Parathyroid adenoma (tissue), 2 donors: ENCODE measurements around the gene MYLK.

ENCODE experiments used
- H2AFZ ChIP-seq: fragments of 300-600 bp; sonication (generic); one replicate; pipeline ENCODE4 v1.7.0; 2017; ENCODE audit warnings: antibody characterized with exemption, mild to moderate bottlenecking
- H3K27ac ChIP-seq: fragments of 300-600 bp; sonication (generic); one replicate; pipeline ENCODE4 v1.7.0; 2017
- H3K27me3 ChIP-seq: fragments of 300-600 bp; sonication (generic); one replicate; pipeline ENCODE4 v1.7.0; 2017; ENCODE audit warnings: low read length; ENCODE audit not compliant: control insufficient read depth, insufficient read depth
- H3K36me3 ChIP-seq: fragments of 300-600 bp; sonication (generic); one replicate; pipeline ENCODE4 v1.7.0; 2017; ENCODE audit warnings: low read length; ENCODE audit not compliant: control insufficient read depth, insufficient read depth
- H3K4me1 ChIP-seq: fragments of 300-600 bp; sonication (generic); one replicate; pipeline ENCODE4 v1.7.0; 2017; ENCODE audit warnings: control low read depth
- H3K4me2 ChIP-seq: fragments of 300-600 bp; sonication (generic); one replicate; pipeline ENCODE4 v1.7.0; 2017; ENCODE audit warnings: low read length
- H3K4me3 ChIP-seq: fragments of 300-600 bp; sonication (generic); one replicate; pipeline ENCODE4 v1.7.0; 2017; ENCODE audit warnings: low read depth, low read length
- H3K79me2 ChIP-seq: fragments of 300-600 bp; sonication (generic); one replicate; pipeline ENCODE4 v1.7.0; 2017; ENCODE audit warnings: control low read depth
- H3K9ac ChIP-seq: fragments of 300-600 bp; sonication (generic); one replicate; pipeline ENCODE4 v1.7.0; 2017; ENCODE audit warnings: mild to moderate bottlenecking
- H3K9me3 ChIP-seq: fragments of 300-600 bp; sonication (generic); one replicate; pipeline ENCODE4 v1.7.0; 2017; ENCODE audit warnings: low read length; ENCODE audit not compliant: control insufficient read depth
- CTCF ChIP-seq: fragments of 300-600 bp; sonication (generic); IDR thresholded peaks from one replicate; pipeline ENCODE4 v1.7.0; 2017; ENCODE audit warnings: antibody characterized with exemption, mild to moderate bottlenecking
- donor health status: primary hyperparathyroidism.

Gene MYLK

DNA sequence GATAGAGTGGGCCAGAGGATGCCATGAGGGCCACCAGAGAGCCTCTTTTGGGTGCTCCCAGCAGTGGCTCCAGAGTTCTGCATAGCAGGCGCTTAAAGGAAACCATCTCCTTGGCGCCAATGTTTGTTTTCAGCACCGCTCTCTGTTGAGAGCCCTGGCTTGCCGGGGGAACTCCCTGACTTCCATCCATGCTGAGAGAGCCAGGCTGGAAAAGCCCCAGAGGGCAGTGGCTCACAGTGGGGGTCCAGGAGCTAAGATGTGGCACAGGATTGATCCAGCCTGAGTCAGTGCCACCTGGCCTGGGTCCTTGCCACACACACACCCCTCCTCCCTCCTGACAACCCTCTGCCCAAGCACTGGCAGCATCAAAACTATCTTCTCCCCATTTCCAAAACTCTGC lies 248.9 kb downstream of the MYLK start:
- Histone ChIP-seq H3K4me3 (no peak overlapping the region), H3K4me1 (no peaks in the 10 kb centered on the region), H3K27me3 (no peaks in the 10 kb centered on the region), H3K4me2 (no peak overlapping the region), H2AFZ (no peak overlapping the region), H3K27ac (no peak overlapping the region), H3K9me3 (no peaks in the 10 kb centered on the region), H3K79me2 (no peaks in the 10 kb centered on the region), H3K9ac (no peak overlapping the region), H3K36me3 (no peaks in the 10 kb centered on the region)
- no peak for TF ChIP-seq CTCF

- Histone ChIP-seq H3K4me2 (no peak overlapping the region), H3K9me3 (no peaks in the 10 kb centered on the region), H3K36me3 (no peaks in the 10 kb centered on the region), H3K9ac (no peak overlapping the region), H3K27me3 (no peaks in the 10 kb centered on the region), H3K4me1 (no peaks in the 10 kb centered on the region), H3K79me2 (no peaks in the 10 kb centered on the region), H3K4me3 (no peak overlapping the region), H2AFZ (no peak overlapping the region), H3K27ac (no peak overlapping the region)
- no peak for TF ChIP-seq CTCF
These were observed 249.7 kb downstream of the MYLK start for GRCh38 chr3:123634149-123635051.

- no peak overlapping the region for H3K9ac ChIP-seq
- H3K36me3 ChIP-seq: no peaks in the 10 kb centered on the region
- H3K27ac ChIP-seq: no peak overlapping the region
- H3K4me1 ChIP-seq: no peaks in the 10 kb centered on the region
- H3K4me2 ChIP-seq: no peak overlapping the region
- TF ChIP-seq CTCF: no peak
- no peaks in the 10 kb centered on the region for H3K79me2 ChIP-seq
- no peaks in the 10 kb centered on the region for H3K9me3 ChIP-seq
- no peaks in the 10 kb centered on the region for H3K27me3 ChIP-seq
- no peak overlapping the region for H2AFZ ChIP-seq
- H3K4me3 ChIP-seq: no peak overlapping the region
These were observed 250.6 kb downstream of the MYLK start for GRCh38 chr3:123633530-123633929.

- Histone ChIP-seq H3K79me2 (no peaks in the 10 kb centered on the region), H3K4me3 (no peak overlapping the region), H3K9me3 (no peaks in the 10 kb centered on the region), H3K36me3 (no peaks in the 10 kb centered on the region), H3K4me1 (no peaks in the 10 kb centered on the region), H3K9ac (no peak overlapping the region), H2AFZ (no peak overlapping the region), H3K4me2 (no peak overlapping the region), H3K27me3 (no peaks in the 10 kb centered on the region), H3K27ac (no peak overlapping the region)
- no peak for TF ChIP-seq CTCF
These were observed 251.9 kb downstream of the MYLK start for GRCh38 chr3:123632161-123632655.

- Histone ChIP-seq H3K4me3 (no peak overlapping the region), H3K27ac (no peak overlapping the region), H3K79me2 (no peaks in the 10 kb centered on the region), H3K27me3 (peaks cover 3% of the 10 kb centered on the region), H2AFZ (no peak overlapping the region), H3K4me1 (no peaks in the 10 kb centered on the region), H3K9me3 (no peaks in the 10 kb centered on the region), H3K4me2 (no peak overlapping the region), H3K36me3 (no peaks in the 10 kb centered on the region), H3K9ac (no peak overlapping the region)
- TF ChIP-seq CTCF: no peak
These were observed 254.4 kb downstream of the MYLK start for GRCh38 chr3:123629747-123630047.
